ENCODE data around the gene RAD51B.

The RAD51B gene

DNA sequence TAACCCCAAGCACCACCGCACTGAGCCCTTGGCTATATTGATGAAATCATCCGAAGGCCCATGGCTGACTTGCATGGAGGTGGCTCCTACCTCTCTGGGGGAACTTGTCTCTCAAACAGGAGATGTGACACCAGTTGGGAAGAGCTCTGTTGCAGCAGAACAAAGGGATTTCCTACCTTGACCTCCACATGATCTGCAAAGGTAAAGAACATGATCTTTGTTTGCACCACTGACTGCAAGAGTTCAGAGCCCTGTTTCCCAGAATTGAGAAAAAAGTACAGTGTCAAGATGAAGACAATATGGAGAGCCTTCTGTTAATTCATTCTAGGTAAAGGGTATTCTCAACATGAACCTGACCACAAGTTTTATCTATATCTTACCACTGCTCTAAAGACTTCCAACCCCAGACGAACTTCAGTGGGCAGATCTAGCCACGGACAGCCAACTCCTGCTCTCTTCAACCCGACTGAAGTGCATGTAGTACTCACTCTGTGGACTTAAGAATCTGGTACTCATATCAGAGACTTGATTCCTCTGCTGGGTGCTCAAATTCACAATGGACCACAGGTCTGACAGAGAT is 35.2 kb upstream of the RAD51B start:
- Histone ChIP-seq H4K8ac (ENCODE audit: low read depth, low read length) (no peak overlapping the region), H3K27me3 (ENCODE audit: insufficient read depth, low read length, poor library complexity) (no peaks in the 10 kb centered on the region), H3K4me3 (ENCODE audit: low read length) (no peak overlapping the region), H2BK5ac (ENCODE audit: low read length) (no peak overlapping the region), H3K9ac (ENCODE audit: low read length) (no peak overlapping the region), H3K79me1 (ENCODE audit: low read length) (no peaks in the 10 kb centered on the region), H3K4me1 (ENCODE audit: control insufficient read depth, low read depth, low read length) (no peaks in the 10 kb centered on the region), H3K56ac (ENCODE audit: low read length) (no peak overlapping the region), H3K23ac (ENCODE audit: low read length) (no peak overlapping the region), H2BK15ac (replicated peaks; ENCODE audit: low read depth) (no peak overlapping the region), H3K4ac (ENCODE audit: low read depth, low read length) (no peak overlapping the region), H3K27ac (ENCODE audit: low read depth, low read length) (no peak overlapping the region), H3K36me3 (ENCODE audit: control insufficient read depth, insufficient read depth, low read length) (peaks cover 13% of the 10 kb centered on the region), H2AK5ac (ENCODE audit: low read length) (no peak overlapping the region), H2BK120ac (ENCODE audit: low read depth, low read length) (no peak overlapping the region), H4K5ac (ENCODE audit: low read length) (no peak overlapping the region), H3K4me2 (ENCODE audit: low read length) (no peak overlapping the region), H3K18ac (ENCODE audit: low read length) (no peak overlapping the region), H3K79me2 (ENCODE audit: control insufficient read depth, insufficient read depth, low read length) (no peaks in the 10 kb centered on the region)
- WGBS (ENCODE audit: extremely low coverage, insufficient coverage, low lambda C conversion rate), result no CpG with 5 or more reads among the region's 5 CpGs
- no peak for DNase-seq

DNA sequence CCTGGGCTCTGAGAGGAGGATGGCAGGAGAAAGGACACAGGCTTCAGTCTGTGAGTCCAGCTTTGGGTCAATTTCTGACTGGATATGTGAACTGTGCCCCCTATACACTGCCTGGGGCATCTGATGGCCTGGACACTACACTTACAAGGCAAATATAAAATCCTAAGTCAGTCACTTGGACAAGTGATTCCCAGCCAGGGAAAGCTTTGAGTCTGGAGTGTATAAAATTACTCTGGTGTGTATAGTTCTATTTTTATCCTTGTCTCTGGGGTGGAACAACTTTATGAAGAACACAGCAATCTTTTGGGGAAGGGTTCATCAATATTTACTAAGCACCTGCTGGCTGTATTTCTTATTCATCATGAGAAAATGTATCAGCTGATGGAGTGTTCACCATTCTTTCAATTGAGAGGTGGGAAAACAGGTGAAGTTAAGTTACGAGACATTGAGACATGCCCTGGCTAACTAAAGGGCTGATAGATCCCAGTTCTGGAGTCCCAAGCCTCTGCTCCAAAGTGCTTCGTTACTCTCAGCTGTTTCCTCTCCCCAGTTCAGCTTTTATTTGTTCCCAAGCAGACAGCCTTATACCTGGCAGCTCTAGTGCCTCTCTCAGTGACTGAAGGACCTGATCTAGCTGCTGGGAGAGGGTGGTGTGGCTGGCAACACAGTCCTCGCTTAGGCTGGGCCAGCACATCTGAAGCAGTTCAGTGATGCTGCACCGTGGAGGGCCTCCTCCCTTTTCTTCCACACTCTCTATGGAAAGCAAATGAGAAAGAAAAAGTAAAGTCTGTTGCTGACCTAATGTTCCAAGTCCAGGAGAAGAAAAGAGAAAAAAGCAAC is 34.1 kb upstream of the RAD51B start:
- Histone ChIP-seq H4K5ac (ENCODE audit: low read length) (no peak overlapping the region), H2AK5ac (ENCODE audit: low read length) (no peak overlapping the region), H3K56ac (ENCODE audit: low read length) (no peak overlapping the region), H3K4ac (ENCODE audit: low read depth, low read length) (no peak overlapping the region), H3K79me2 (ENCODE audit: control insufficient read depth, insufficient read depth, low read length) (no peaks in the 10 kb centered on the region), H3K4me3 (ENCODE audit: low read length) (no peak overlapping the region), H2BK120ac (ENCODE audit: low read depth, low read length) (no peak overlapping the region), H3K27me3 (ENCODE audit: insufficient read depth, low read length, poor library complexity) (no peaks in the 10 kb centered on the region), H3K4me1 (ENCODE audit: control insufficient read depth, low read depth, low read length) (no peaks in the 10 kb centered on the region), H2BK15ac (replicated peaks; ENCODE audit: low read depth) (no peak overlapping the region), H3K27ac (ENCODE audit: low read depth, low read length) (no peak overlapping the region), H3K4me2 (ENCODE audit: low read length) (no peak overlapping the region), H3K9ac (ENCODE audit: low read length) (no peak overlapping the region), H2BK5ac (ENCODE audit: low read length) (no peak overlapping the region), H3K36me3 (ENCODE audit: control insufficient read depth, insufficient read depth, low read length) (peaks cover 10% of the 10 kb centered on the region), H3K79me1 (ENCODE audit: low read length) (no peaks in the 10 kb centered on the region), H3K23ac (ENCODE audit: low read length) (no peak overlapping the region), H3K18ac (ENCODE audit: low read length) (no peak overlapping the region), H4K8ac (ENCODE audit: low read depth, low read length) (no peak overlapping the region)
- WGBS (ENCODE audit: extremely low coverage, insufficient coverage, low lambda C conversion rate), result no CpG with 5 or more reads among the region's 4 CpGs
- DNase-seq, result no peak

DNA sequence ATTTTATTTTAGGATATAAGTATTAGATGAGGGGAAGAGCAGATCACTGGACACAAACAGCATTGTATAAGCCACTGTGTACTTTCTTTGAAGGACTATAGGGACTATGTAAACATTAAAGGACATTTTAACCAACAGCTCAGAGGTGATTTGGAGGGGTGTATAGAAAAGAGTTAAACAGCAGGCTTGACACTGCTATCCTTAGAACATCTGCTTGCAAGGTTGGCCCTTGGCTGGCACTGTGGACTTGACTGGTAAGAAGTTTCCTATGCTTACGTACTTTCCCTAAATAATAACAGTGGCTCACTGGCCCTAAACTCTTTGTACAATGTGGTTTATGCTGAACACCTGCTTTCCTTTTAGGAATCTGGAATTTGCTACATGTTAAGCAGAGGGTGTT is 31.9 kb upstream of the RAD51B start:
- Histone ChIP-seq H3K9ac (ENCODE audit: low read length) (no peak overlapping the region), H2BK5ac (ENCODE audit: low read length) (no peak overlapping the region), H3K4ac (ENCODE audit: low read depth, low read length) (no peak overlapping the region), H3K23ac (ENCODE audit: low read length) (no peak overlapping the region), H3K4me1 (ENCODE audit: control insufficient read depth, low read depth, low read length) (no peaks in the 10 kb centered on the region), H2BK15ac (replicated peaks; ENCODE audit: low read depth) (no peak overlapping the region), H3K79me2 (ENCODE audit: control insufficient read depth, insufficient read depth, low read length) (no peaks in the 10 kb centered on the region), H2AK5ac (ENCODE audit: low read length) (no peak overlapping the region), H3K27me3 (ENCODE audit: insufficient read depth, low read length, poor library complexity) (no peaks in the 10 kb centered on the region), H3K27ac (ENCODE audit: low read depth, low read length) (no peak overlapping the region), H3K18ac (ENCODE audit: low read length) (no peak overlapping the region), H3K36me3 (ENCODE audit: control insufficient read depth, insufficient read depth, low read length) (peaks cover 7% of the 10 kb centered on the region), H4K8ac (ENCODE audit: low read depth, low read length) (no peak overlapping the region), H2BK120ac (ENCODE audit: low read depth, low read length) (no peak overlapping the region), H4K5ac (ENCODE audit: low read length) (no peak overlapping the region), H3K4me3 (ENCODE audit: low read length) (no peak overlapping the region), H3K56ac (ENCODE audit: low read length) (no peak overlapping the region), H3K79me1 (ENCODE audit: low read length) (no peaks in the 10 kb centered on the region), H3K4me2 (ENCODE audit: low read length) (no peak overlapping the region)
- WGBS (ENCODE audit: extremely low coverage, insufficient coverage, low lambda C conversion rate), result no CpG with 5 or more reads among the region's 1 CpG
- DNase-seq, result no peak

DNA sequence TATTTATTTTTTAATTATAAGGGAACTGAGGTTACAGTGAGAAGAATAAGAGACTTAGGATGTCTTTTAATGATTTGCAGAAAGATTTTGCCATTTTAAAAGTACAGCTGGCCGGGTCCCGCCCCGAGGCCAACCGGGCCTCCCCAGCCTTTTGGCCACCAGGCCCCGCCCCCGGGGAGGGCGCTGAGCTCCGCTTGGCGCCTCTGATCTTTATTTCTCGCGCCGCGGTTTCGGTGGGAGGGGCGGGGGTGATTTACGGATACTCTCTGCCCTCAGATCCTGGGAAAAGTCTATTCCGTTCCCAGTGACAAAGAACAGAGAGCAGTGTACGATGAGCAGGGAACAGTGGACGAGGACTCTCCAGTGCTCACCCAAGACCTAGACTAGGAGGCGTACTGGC is 20.8 kb upstream of the RAD51B start:
- no peak overlapping the region for H3K4ac ChIP-seq (ENCODE audit: low read depth, low read length)
- no peak overlapping the region for H4K5ac ChIP-seq (ENCODE audit: low read length)
- no peak for DNase-seq
- no peak overlapping the region for H3K56ac ChIP-seq (ENCODE audit: low read length)
- peaks cover 11% of the 10 kb centered on the region for H3K36me3 ChIP-seq (ENCODE audit: control insufficient read depth, insufficient read depth, low read length)
- no peak overlapping the region for H2BK5ac ChIP-seq (ENCODE audit: low read length)
- no peak overlapping the region for H3K4me2 ChIP-seq (ENCODE audit: low read length)
- WGBS (ENCODE audit: extremely low coverage, insufficient coverage, low lambda C conversion rate), result no CpG with 5 or more reads among the region's 20 CpGs
- H3K27ac ChIP-seq (ENCODE audit: low read depth, low read length), result no peak overlapping the region
- H4K8ac ChIP-seq (ENCODE audit: low read depth, low read length), result no peak overlapping the region
- H2BK120ac ChIP-seq (ENCODE audit: low read depth, low read length), result no peak overlapping the region
- no peak overlapping the region for H3K23ac ChIP-seq (ENCODE audit: low read length)
- no peak overlapping the region for H2AK5ac ChIP-seq (ENCODE audit: low read length)
- H3K79me2 ChIP-seq (ENCODE audit: control insufficient read depth, insufficient read depth, low read length), result no peaks in the 10 kb centered on the region
- H3K27me3 ChIP-seq (ENCODE audit: insufficient read depth, low read length, poor library complexity), result no peaks in the 10 kb centered on the region
- no peak overlapping the region for H3K4me3 ChIP-seq (ENCODE audit: low read length)
- no peak overlapping the region for H3K18ac ChIP-seq (ENCODE audit: low read length)
- H3K9ac ChIP-seq (ENCODE audit: low read length), result no peak overlapping the region
- H3K79me1 ChIP-seq (ENCODE audit: low read length), result no peaks in the 10 kb centered on the region
- H2BK15ac ChIP-seq (replicated peaks; ENCODE audit: low read depth), result no peak overlapping the region
- H3K4me1 ChIP-seq (ENCODE audit: control insufficient read depth, low read depth, low read length), result no peaks in the 10 kb centered on the region

DNA sequence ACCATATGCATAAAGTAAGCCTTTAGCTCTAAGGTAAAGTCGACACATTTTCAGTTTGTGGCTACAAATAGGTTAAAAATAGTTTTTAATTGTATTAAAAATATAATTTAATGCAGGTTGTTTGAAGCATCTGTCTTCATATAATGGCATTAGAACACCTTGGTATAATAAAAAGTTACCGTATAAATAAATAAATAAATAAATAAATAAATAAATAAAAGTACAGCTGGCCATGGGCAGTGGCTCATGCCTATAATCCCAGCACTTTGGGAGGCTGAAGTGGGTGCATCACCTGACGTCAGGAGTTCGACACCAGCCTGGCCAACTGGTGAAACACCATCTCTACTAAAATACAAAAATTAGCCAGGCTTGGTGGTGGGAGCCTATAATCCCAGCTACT is 18.8 kb upstream of the RAD51B start:
- no CpG with 5 or more reads among the region's 4 CpGs for WGBS (ENCODE audit: extremely low coverage, insufficient coverage, low lambda C conversion rate)
- Histone ChIP-seq H4K5ac (ENCODE audit: low read length) (no peak overlapping the region), H3K23ac (ENCODE audit: low read length) (no peak overlapping the region), H3K79me2 (ENCODE audit: control insufficient read depth, insufficient read depth, low read length) (no peaks in the 10 kb centered on the region), H3K27me3 (ENCODE audit: insufficient read depth, low read length, poor library complexity) (no peaks in the 10 kb centered on the region), H3K9ac (ENCODE audit: low read length) (no peak overlapping the region), H2AK5ac (ENCODE audit: low read length) (no peak overlapping the region), H4K8ac (ENCODE audit: low read depth, low read length) (no peak overlapping the region), H3K79me1 (ENCODE audit: low read length) (no peaks in the 10 kb centered on the region), H3K4me1 (ENCODE audit: control insufficient read depth, low read depth, low read length) (no peaks in the 10 kb centered on the region), H3K18ac (ENCODE audit: low read length) (no peak overlapping the region), H3K36me3 (ENCODE audit: control insufficient read depth, insufficient read depth, low read length) (peaks cover 11% of the 10 kb centered on the region), H3K27ac (ENCODE audit: low read depth, low read length) (no peak overlapping the region), H2BK120ac (ENCODE audit: low read depth, low read length) (no peak overlapping the region), H3K4ac (ENCODE audit: low read depth, low read length) (no peak overlapping the region), H2BK5ac (ENCODE audit: low read length) (no peak overlapping the region), H2BK15ac (replicated peaks; ENCODE audit: low read depth) (no peak overlapping the region), H3K56ac (ENCODE audit: low read length) (no peak overlapping the region), H3K4me3 (ENCODE audit: low read length) (no peak overlapping the region), H3K4me2 (ENCODE audit: low read length) (no peak overlapping the region)
- DNase-seq, result no peak
